Nephron progenitor cell (in vitro differentiated cells): ENCODE measurements around the gene OR1K1.
A peak's percentile ranks its signal among the peaks of the same experiment; 100 is the strongest.

Experiments
- DNase-seq: peaks from one replicate; pipeline ENCODE4 v3.0.0; 2021
- H3K27ac Mint-ChIP-seq: 2 replicates; pipeline ENCODE4 v1.8.0; 2021; ENCODE audit warnings: mild to moderate bottlenecking, moderate library complexity, mixed read lengths
- H3K27me3 Mint-ChIP-seq: 2 replicates; pipeline ENCODE4 v1.8.0; 2021; ENCODE audit warnings: mild to moderate bottlenecking, low read depth, mixed read lengths; ENCODE audit not compliant: poor library complexity
- H3K36me3 Mint-ChIP-seq: 2 replicates; pipeline ENCODE4 v1.8.0; 2021; ENCODE audit warnings: low read depth, mixed read lengths
- H3K4me1 Mint-ChIP-seq: 2 replicates; pipeline ENCODE4 v1.8.0; 2021; ENCODE audit warnings: mixed read lengths
- H3K4me3 Mint-ChIP-seq: 2 replicates; pipeline ENCODE4 v1.8.0; 2021; ENCODE audit warnings: mild to moderate bottlenecking, moderate library complexity, mixed read lengths
- H3K9me3 Mint-ChIP-seq: 2 replicates; pipeline ENCODE4 v1.8.0; 2021; ENCODE audit warnings: mild to moderate bottlenecking, moderate library complexity, mixed read lengths
- TF ChIP-seq, protein P1 (sequence below): fragments of 200-600 bp; sonication (generic); IDR thresholded peaks from 2 replicates; pipeline ENCODE4 v1.5.0; 2021; ENCODE audit warnings: antibody characterized with exemption

The OR1K1 gene

DNA sequence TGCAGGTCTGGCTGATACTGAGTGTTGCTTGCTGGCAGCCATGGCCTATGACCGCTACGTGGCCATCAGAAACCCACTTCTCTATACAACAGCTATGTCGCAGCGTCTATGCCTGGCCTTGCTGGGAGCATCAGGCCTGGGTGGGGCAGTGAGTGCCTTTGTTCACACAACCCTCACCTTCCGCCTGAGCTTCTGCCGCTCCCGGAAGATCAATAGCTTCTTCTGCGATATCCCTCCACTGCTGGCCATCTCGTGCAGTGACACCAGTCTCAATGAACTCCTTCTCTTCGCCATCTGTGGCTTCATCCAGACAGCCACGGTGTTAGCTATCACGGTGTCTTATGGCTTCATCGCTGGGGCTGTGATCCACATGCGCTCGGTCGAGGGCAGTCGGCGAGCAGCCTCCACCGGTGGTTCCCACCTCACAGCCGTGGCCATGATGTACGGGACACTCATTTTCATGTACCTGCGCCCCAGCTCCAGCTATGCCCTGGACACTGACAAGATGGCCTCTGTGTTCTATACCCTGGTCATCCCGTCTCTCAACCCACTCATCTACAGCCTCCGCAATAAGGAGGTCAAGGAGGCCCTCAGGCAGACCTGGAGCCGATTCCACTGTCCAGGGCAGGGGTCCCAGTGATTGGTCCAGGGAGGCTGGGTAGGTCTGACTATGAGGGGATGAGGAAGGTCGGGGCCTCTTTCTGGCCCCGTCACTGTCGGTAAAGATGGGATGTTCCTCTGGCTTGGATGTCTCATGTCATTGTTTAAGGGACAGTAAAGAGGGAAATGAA lies 10.5 kb upstream of the OR1K1 start:
- DNase-seq, result no peak
- no peak overlapping the region for H3K4me3 Mint-ChIP-seq
- H3K27me3 Mint-ChIP-seq, result peaks cover 11% of the 10 kb centered on the region
- peaks cover 48% of the 10 kb centered on the region for H3K9me3 Mint-ChIP-seq
- TF ChIP-seq, protein P1, sequence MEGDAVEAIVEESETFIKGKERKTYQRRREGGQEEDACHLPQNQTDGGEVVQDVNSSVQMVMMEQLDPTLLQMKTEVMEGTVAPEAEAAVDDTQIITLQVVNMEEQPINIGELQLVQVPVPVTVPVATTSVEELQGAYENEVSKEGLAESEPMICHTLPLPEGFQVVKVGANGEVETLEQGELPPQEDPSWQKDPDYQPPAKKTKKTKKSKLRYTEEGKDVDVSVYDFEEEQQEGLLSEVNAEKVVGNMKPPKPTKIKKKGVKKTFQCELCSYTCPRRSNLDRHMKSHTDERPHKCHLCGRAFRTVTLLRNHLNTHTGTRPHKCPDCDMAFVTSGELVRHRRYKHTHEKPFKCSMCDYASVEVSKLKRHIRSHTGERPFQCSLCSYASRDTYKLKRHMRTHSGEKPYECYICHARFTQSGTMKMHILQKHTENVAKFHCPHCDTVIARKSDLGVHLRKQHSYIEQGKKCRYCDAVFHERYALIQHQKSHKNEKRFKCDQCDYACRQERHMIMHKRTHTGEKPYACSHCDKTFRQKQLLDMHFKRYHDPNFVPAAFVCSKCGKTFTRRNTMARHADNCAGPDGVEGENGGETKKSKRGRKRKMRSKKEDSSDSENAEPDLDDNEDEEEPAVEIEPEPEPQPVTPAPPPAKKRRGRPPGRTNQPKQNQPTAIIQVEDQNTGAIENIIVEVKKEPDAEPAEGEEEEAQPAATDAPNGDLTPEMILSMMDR, result no peak
- H3K36me3 Mint-ChIP-seq, result no peaks in the 10 kb centered on the region
- H3K27ac Mint-ChIP-seq, result no peak overlapping the region
- H3K4me1 Mint-ChIP-seq, result no peaks in the 10 kb centered on the region

DNA sequence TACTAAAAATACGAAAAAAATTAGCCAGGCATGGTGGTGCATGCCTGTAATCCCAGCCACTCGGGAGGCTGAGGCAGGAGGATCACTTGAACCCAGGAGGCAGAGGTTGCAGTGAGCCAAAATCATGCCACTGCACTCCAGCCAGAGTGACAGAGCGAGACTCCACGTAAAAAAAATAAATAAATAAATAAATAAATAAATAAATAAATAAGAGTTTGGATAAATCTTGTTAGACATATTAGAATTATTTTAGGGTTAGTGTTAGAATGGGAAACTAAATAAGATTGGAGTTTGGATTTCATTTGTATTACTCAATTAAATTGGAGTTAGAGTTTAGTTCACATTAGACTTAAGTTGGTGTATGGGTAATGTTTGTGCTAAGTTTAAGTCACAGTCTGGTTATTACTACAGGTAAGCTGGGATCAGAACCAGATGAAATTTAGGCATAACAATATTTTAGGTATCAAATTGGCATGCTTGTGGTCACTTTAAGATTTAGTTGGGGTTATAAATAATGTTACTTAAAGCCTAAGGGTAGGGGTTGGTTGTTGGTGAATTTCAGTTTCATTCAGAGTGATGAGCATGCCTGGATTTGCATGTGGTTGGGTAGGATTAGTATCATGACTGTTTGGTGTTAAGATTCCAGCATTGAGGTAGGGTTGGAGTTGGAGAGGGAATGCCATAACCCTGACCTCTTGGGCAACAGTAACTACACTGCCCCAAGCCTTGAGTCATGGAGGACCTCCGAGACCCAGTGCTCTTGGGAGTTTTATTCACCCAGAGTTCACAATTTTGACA lies 7.9 kb upstream of the OR1K1 start:
- H3K27ac Mint-ChIP-seq, result no peak overlapping the region
- H3K9me3 Mint-ChIP-seq, result peaks cover 56% of the 10 kb centered on the region

DNA sequence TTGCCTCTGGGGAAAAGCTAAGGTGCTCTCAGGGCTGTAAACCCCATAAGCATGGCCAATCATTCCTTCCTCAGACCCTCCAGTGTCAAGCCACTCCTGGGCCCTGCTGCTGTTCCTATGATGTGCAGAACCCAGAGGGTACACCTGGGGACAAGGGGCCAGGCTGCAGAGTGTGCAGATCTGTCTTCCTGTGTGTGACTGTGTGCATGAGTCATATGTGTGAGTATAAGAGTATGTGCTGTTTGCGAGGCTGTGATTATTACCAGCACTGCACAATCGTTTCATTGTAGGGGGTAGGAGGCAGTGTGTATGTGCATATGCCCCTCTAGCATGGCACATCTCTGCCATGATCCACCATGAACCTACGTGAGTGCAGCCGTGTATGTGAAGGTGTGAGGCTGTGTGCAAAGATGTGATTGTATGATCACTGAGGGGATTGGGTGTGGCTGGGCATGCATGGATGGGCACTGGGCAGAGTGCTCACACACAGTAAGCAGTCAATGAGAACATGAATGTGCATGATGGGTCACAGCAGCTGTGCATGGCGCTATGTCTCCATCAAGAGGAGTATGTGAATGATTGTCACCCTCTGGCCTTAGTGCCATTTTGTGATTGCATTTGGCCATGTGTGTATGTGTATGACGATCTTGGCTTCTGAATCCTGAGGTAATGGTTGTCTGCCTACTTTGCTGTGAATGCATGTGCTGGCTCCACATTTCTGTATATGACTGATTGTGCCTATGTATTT lies 2.4 kb upstream of the OR1K1 start:
- peaks cover 14% of the 10 kb centered on the region for H3K27me3 Mint-ChIP-seq
- TF ChIP-seq, protein P1, result no peak
- no peak for DNase-seq
- no peaks in the 10 kb centered on the region for H3K4me1 Mint-ChIP-seq
- H3K27ac Mint-ChIP-seq, result no peak overlapping the region
- H3K4me3 Mint-ChIP-seq, result no peak overlapping the region
- H3K36me3 Mint-ChIP-seq, result no peaks in the 10 kb centered on the region
- peaks cover 45% of the 10 kb centered on the region for H3K9me3 Mint-ChIP-seq

More for the DNA sequence above, 7.9 kb upstream of the OR1K1 start:
- no peak for DNase-seq
- Mint-ChIP-seq H3K4me3 (no peak overlapping the region), H3K4me1 (no peaks in the 10 kb centered on the region), H3K27me3 (peaks cover 14% of the 10 kb centered on the region), H3K36me3 (no peaks in the 10 kb centered on the region)
- TF ChIP-seq, protein P1, result no peak

DNA sequence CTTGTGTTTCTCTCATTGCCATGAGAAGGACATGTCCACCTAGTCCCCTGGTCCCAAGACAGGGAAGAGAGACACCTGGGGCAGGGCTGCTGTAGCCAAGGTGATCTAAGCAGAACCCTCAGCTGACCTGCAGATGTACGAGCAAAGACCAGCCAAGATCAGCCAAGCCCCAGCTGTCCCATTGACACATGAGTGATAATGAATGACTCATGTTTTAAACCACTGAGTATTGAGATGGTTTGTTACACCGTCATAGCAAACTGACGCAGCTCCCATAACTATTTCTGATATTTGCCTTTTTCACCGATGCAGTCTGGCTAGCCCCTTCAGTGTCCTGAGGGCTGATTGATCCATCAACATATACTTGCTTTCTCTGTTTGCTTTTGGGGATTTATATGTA lies 6.7 kb downstream of the OR1K1 start:
- no peak for DNase-seq
- Mint-ChIP-seq H3K4me1 (peaks cover 5% of the 10 kb centered on the region), H3K9me3 (peaks cover 39% of the 10 kb centered on the region), H3K27me3 (peaks cover 10% of the 10 kb centered on the region), H3K4me3 (no peak overlapping the region), H3K27ac (no peak overlapping the region), H3K36me3 (no peaks in the 10 kb centered on the region)
- TF ChIP-seq, protein P1, result no peak

DNA sequence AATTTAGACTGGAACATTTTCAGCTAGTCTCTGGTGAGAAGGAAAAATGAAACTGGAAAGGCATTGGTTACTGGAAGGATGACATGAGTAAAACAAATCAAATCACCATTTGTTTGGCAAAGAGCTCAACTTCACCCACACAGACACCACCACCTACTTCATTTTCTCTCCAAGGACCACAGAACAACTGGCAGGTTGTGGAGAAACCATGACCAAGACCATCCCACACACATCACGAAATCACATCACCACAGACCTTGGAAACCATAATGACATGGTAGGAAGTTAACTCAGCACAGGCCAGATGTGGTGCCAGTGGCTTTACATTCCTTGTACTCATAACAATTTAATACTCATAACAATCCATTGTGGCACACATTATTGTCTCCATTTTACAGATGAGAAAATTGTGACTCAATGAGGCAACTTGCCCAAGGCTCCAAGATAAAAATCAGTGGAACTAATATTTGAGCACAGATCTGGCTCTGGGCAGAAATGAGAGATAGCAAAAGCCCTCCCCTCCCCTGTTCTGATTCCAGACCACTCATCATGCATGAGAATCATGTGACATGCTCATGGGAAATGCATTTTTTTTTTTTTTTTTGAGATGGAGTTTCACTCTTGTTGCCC lies 7.5 kb downstream of the OR1K1 start:
- TF ChIP-seq, protein P1, result no peak
- H3K27me3 Mint-ChIP-seq, result peaks cover 10% of the 10 kb centered on the region
- DNase-seq, result no peak
- H3K27ac Mint-ChIP-seq, result peak overlapping the region; percentile 26
- H3K4me1 Mint-ChIP-seq, result peaks cover 5% of the 10 kb centered on the region
- H3K9me3 Mint-ChIP-seq, result peaks cover 34% of the 10 kb centered on the region
- no peaks in the 10 kb centered on the region for H3K36me3 Mint-ChIP-seq
- no peak overlapping the region for H3K4me3 Mint-ChIP-seq
